HG03139 (cell line): ENCODE data around the gene PLCXD1.
"Not testable (repeated sequence)": the region's sequence is repeated elsewhere in the genome, so short reads cannot be mapped to it uniquely, and the experiment has no call there.

ENCODE experiments used
- ATAC-seq: cut with Tn5 transposase; IDR thresholded peaks from one replicate; pipeline ENCODE4 v1.9.1; 2021; ENCODE audit not compliant: unreplicated experiment

Gene PLCXD1

GRCh38 chrX:291411-291901, 10.3 kb downstream of the PLCXD1 start:
- no peak for ATAC-seq

- ATAC-seq = no peak
Observed at GRCh38 chrX:292900-293897, 12.0 kb downstream of the PLCXD1 start.

DNA sequence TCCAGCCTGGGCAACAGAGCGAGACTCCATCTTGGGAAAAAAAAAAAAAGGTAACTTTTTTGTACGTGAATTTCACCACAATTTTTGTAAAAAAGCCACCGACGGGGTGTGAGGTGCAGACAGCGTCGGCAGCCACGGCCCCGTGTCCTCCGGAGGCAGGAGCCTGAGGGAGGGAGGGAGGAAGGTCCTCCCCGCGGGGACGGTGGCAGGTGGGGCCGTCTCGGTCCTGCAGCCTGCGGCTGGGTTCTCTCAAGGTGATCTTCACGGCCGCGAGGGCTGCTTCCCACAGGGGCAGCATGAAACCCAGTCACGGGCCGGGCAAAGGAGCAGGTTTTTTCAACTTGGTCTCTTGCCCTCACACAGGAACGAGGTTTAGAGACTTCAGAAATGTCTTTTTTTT, 14.0 kb downstream of the PLCXD1 start:
- ATAC-seq = no peak

DNA sequence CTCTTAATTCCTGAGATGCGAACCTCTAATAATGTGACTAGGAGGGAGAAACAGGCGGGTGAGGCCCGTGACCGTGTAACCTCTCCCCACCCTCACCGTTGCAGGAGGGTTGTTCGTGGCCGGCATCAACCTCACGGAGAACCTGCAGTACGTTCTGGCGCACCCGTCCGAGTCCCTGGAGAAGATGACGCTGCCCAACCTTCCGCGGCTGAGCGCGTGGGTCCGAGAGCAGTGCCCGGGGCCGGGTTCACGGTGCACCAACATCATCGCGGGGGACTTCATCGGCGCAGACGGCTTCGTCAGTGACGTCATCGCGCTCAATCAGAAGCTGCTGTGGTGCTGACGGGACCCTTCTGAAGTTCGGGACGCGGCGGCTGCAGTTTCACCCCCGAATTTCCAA, 17.8 kb downstream of the PLCXD1 start:
- ATAC-seq = no peak

DNA sequence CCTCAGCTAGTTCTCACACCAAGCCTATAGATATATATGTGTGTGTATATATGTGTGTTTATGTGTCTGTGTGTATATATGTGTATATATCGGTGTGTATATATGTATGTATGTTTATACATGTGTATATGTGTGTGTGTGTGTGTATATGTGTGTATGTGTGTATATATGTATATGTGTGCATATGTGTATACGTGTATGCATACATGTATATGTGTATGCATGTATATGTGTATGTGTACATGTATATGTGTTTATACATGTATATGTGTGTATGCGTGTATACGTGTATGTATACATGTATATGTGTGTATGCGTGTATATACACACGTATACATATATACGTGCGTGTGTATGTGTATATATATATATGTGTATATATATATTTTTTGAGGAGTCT, 19.2 kb downstream of the PLCXD1 start:
- ATAC-seq = no peak

GRCh38 chrX:302975-303374, 21.8 kb downstream of the PLCXD1 start:
- ATAC-seq = no peak

DNA sequence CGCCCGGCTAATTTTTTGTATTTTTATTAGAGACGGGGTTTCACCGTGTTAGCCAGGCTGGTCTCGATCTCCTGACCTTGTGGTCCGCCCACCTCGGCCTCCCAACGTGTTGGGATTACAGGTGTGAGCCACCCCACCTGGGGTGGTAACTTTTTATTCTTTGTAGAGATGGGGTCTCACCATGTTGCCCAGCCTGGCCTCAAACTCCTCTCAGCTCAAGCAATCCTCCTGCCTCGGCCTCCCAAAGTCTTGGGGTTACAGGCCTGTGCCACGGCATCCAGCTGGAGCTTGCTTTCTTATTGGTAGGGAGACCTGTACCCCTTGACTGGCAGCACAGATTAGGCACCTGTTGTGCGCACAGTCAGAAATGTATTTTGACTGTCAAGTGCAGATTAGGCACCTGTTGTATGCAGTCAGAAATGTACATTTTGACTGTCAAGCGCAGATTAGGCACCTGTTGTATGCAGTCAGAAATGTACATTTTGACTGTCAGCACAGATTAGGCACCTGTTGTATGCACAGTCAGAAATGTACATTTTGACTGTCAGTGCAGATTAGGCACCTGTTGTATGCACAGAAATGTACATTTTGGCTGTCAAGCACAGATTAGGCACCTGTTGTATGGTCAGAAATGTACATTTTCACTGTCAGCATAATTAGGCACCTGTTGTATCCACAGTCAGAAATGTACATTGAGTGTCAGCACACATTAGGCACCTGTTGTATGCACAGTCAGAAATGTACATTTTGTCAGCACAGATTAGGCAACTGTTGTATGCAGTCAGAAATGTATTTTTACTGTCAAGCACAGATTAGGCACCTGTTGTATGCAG, 24.8 kb downstream of the PLCXD1 start:
- not testable (repeated sequence) for ATAC-seq

DNA sequence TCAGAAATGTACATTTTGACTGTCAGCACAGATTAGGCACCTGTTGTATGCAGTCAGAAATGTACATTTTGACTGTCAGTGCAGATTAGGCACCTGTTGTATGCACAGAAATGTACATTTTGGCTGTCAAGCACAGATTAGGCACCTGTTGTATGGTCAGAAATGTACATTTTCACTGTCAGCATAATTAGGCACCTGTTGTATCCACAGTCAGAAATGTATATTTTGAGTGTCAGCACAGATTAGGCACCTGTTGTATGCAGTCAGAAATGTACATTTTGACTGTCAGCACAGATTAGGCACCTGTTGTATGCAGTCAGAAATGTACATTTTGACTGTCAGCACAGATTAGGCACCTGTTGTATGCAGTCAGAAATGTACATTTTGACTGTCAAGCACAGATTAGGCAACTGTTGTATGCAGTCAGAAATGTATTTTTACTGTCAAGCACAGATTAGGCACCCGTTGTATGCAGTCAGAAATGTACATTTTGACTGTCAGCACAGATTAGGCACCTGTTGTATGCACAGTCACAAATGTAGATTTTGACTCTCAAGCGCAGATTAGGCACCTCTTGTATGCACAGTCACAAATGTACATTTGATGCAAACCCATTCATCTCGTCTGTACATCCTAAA, 25.6 kb downstream of the PLCXD1 start:
- not testable (repeated sequence) for ATAC-seq

DNA sequence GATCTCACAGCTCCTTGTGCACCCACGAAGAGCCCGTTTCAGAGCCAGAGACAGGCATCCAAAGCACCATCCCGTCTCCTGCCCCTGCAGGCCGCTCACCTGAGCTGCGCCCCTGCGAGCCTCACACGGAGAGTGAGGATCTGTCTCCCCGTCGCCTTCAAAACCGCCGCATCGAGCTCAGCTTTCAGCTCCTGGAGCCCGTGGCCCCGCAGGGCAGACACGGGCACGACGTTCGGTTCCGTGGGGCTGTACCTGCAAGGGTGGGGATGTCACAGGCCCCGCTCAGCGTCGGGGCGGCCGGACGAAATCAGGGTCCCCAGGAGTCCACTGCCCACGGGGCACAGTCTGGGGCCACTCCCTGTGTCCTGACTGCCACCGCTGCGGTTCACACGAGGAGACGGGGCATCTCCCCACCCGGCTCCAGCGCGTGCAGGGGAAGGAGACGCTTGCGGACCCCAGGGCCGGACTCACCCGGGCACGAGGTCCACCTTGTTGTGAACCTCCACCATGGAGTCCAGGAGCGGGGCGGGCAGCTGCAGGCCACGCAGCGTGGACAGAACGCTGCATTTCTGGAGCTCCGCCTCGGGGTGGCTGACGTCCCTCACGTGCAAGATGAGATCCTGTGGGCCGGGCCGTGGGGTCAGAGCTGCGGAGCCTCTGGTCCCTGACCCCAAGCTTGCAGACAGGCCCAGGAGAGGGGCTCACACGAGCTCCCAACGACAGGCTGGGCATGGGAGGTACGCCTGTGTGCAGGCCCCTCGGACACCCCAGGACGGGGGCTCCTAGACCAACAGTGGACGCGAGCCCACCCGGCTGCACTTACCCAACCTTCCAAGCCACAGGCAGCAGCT, 26.3 kb downstream of the PLCXD1 start:
- ATAC-seq = no peak

DNA sequence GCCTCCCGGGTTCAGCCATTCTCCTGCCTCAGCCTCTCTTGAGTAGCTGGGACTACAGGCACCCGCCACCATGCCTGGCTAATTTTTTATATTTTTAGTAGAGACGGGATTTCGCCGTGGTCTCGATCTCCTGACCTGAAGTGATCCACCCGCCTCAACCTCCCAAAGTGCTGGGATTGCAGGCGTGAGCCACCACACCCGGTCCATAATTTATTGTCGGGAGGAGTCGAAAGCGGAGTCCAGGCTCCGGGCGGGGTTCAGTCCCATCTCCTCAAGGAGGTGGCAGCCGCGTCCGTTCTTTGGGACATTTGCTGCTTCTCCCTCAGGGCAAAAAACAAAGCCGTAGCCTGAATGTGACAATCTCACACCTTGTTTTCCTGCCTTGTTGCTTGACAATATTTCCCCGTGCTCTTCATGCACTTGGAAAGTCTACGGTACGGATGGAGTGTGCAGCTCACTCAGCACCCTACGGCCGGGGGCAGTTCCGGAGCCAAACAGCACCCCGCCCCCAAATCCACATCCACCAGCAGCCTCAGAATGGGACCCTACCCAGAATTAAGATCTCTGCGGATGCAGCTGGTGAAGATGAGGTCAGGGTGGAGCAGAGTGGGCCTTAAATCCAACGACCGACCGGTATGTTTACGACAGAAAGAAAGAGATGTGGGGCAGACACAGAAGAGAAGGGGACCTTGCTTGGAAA, 27.8 kb downstream of the PLCXD1 start:
- no peak for ATAC-seq

DNA sequence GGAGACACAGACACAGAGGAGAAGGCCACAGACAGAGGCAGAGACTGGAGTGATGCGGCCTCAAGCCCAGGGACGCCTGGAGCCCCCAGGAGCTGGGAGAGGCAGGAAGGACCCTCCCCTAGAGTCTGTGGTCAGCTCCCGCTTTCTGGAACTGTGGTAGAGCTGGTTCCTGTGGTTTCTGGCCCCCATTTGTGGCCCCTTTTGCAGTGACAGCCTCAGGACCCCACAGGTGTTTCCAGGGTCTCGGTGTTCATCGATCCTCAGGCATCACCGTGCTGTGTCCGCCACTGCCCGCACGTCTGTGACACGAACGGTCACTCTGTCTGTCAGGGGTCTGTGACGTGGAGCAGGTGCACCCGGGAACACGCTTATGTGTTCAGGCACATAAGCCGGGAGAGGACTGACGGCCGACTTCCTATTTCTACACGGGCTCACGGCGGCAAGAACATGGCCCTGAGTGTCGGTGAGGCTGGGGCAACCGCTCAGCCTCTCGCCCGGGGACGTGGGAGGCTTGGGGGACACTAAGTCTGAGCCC, 29.5 kb downstream of the PLCXD1 start:
- ATAC-seq = no peak

GRCh38 chrX:311156-312129, 30.3 kb downstream of the PLCXD1 start:
- ATAC-seq = no peak

DNA sequence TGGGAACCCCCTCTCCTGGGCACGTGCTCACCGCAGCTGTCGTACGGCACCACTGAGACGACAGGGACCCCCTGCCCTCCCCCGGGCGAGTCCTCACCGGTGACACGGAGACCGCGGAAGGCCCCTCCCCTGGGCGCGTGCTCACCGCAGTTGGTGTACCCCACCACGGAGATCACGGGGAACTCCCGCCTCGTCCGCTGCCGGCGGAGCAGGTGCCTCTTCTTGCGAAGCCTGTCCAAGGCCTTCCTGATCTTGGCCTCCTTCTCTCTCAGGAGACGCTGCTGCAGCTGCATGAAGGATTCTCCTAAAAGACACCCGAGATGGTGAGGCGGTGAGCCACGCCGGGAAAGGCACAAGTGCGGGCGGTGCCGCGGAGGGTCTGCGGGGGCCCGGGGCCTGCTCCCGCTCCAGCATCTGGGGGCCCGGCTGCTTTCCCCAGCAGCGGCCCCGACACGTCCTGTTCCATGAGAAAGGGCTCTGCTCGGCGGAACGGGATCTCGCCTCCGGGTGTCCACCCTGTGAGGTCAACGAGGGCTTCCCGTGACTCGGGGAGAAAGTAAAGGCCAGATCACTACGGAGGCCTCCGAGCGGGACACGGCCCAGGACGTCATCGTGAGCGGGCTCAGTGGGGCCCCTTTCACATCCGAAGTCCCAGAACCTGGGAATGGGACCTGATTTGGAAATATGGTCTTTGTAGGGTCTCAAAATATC, 31.6 kb downstream of the PLCXD1 start:
- no peak for ATAC-seq

DNA sequence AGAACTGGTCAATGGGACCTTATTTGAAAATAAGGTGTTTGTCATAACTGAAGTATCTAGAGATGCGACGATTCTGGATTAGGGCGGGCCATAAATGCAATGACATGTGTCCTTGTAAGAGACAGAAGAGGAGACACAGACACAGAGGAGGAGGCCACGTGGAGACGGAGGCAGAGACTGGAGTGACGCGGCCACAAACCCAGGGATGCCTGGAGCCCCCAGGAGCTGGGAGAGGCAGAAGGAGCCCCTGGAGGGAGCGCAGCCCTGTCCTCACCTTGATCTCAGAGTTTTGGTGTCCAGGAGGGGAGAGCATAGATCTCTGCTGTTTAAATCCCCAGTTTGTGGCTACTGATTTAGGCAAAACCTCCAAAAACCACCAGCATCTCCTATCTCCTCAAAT, 32.4 kb downstream of the PLCXD1 start:
- ATAC-seq = no peak

GRCh38 chrX:314049-314448, 32.9 kb downstream of the PLCXD1 start:
- no peak for ATAC-seq

GRCh38 chrX:314781-315595, 33.8 kb downstream of the PLCXD1 start:
- ATAC-seq = no peak
